HEK293 (cell line): ENCODE data around the gene HINT1.

Experiments used
- CTCF ChIP-seq: fragments of 450-650 bp; formaldehyde crosslinking; IDR thresholded peaks from 2 replicates; pipeline ENCODE4 v1.5.1; 2016; ENCODE audit warnings: missing biosample characterization, missing genetic modification characterization
- SETDB1 ChIP-seq: IDR thresholded peaks from one replicate; pipeline ENCODE4 v1.6.1; 2017; ENCODE audit warnings: mild to moderate bottlenecking, low read length, moderate library complexity, mixed read lengths; ENCODE audit not compliant: insufficient read length
- ZNF677 ChIP-seq: fragments of 450-650 bp; IDR thresholded peaks from 2 replicates; pipeline ENCODE4 v1.5.0; 2018; ENCODE audit warnings: missing biosample characterization, mild to moderate bottlenecking, missing genetic modification characterization, moderate library complexity
- ZNF76 ChIP-seq: fragments of 450-650 bp; formaldehyde crosslinking; IDR thresholded peaks from 2 replicates; pipeline ENCODE4; 2016; ENCODE audit warnings: low read depth, missing biosample characterization, missing genetic modification characterization, borderline replicate concordance

GRCh38 chr5:131169810-131170539, 4.9 kb upstream of the HINT1 start:
- no peak for TF ChIP-seq CTCF
- no peak for TF ChIP-seq ZNF76 (tag by site-specific recombination)
- no peak for TF ChIP-seq ZNF677 (tag by site-specific recombination)
- TF ChIP-seq SETDB1 = no peak
